NCI-H2227 (cell line): Measurements from ENCODE around the gene NR2C2AP.

Experiments
- DNase-seq: peaks from one replicate; lab custom pipeline; 2025; ENCODE audit not compliant: unreplicated experiment; lab: John Stamatoyannopoulos, UW

Gene NR2C2AP

GRCh38 chr19:19152668-19153384 lies 50.4 kb downstream of the NR2C2AP start:
- no peak for DNase-seq

DNA sequence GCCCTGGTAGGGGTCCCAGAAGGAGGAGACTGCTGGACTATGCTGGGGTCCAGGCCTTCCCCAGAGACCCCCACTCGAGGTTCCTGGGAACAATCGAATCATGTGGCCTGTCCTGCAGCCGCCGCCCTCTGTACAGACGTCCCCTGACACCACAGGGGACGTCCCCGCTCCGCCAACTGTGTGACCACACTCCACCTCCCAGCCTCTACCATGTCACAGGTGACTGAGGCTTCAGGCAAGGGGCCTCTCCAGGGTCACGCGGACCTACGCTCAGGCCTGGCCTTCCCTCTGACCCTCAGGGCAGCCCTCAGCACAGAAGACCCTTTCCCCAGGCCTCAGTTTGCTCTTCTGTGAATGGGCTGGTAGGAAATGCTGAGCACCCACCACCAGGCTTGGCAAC lies 51.8 kb downstream of the NR2C2AP start:
- no peak for DNase-seq
